ENCODE results near the gene SRL.

- no peak for TF ChIP-seq CTCF (IDR thresholded peaks at IDR 0.05; ENCODE audit: low read depth, low read length)
- TF ChIP-seq MYC (IDR thresholded peaks at IDR 0.05; ENCODE audit: low read depth, low read length): no peak
- no peak for TF ChIP-seq POLR2A (IDR thresholded peaks at IDR 0.05; ENCODE audit: extremely low read depth, insufficient read length)
- TF ChIP-seq MAX (IDR thresholded peaks at IDR 0.05; ENCODE audit: low read depth, low read length): no peak
These were observed 34.1 kb downstream of the SRL start for GRCh38 chr16:4207683-4208340.

All from NB4 (cell line).